Loucy (cell line): Measurements from ENCODE around the gene THBD.

ENCODE experiments used
- H2AFZ ChIP-seq: fragments of 200-600 bp; sonication (generic); 2 replicates; pipeline ENCODE4 v1.6.0; 2016; ENCODE audit warnings: antibody characterized with exemption, mild to moderate bottlenecking, low read length, moderate library complexity
- H3F3A ChIP-seq: fragments of 200-600 bp; 2 replicates; pipeline ENCODE4 v1.6.0; 2016; ENCODE audit warnings: antibody characterized with exemption, low read depth, mild to moderate bottlenecking
- H3K27me3 ChIP-seq: fragments of 200-600 bp; sonication (generic); 2 replicates; pipeline ENCODE4 v1.6.1; 2014; ENCODE audit warnings: low read length, mild to moderate bottlenecking; ENCODE audit not compliant: insufficient read depth, poor library complexity, severe bottlenecking
- H3K36me3 ChIP-seq: fragments of 200-600 bp; sonication (generic); 2 replicates; pipeline ENCODE4 v1.6.1; 2016; ENCODE audit warnings: low read length; ENCODE audit not compliant: insufficient read depth
- H3K4me1 ChIP-seq: fragments of 200-600 bp; sonication (generic); 2 replicates; pipeline ENCODE4 v1.5.1; 2014; ENCODE audit warnings: low read length, mild to moderate bottlenecking; ENCODE audit not compliant: insufficient read depth, poor library complexity, severe bottlenecking
- H3K4me2 ChIP-seq: fragments of 200-600 bp; sonication (generic); 2 replicates; pipeline ENCODE4 v1.6.0; 2014; ENCODE audit warnings: antibody characterized with exemption, low read length, low read depth, mild to moderate bottlenecking; ENCODE audit not compliant: poor library complexity, severe bottlenecking
- H3K4me3 ChIP-seq: fragments of 200-600 bp; sonication (generic); 2 replicates; pipeline ENCODE4 v1.5.1; 2014; ENCODE audit warnings: low read length, mild to moderate bottlenecking, mixed read lengths; ENCODE audit not compliant: poor library complexity, severe bottlenecking
- H3K79me2 ChIP-seq: fragments of 200-600 bp; sonication (generic); 2 replicates; pipeline ENCODE4 v1.6.1; 2014; ENCODE audit warnings: low read length; ENCODE audit not compliant: insufficient read depth
- H3K9ac ChIP-seq: fragments of 200-600 bp; sonication (generic); 2 replicates; pipeline ENCODE4 v1.6.0; 2014; ENCODE audit warnings: mild to moderate bottlenecking, low read depth, low read length, moderate library complexity; ENCODE audit not compliant: poor library complexity, severe bottlenecking
- H3K9me2 ChIP-seq: fragments of 200-600 bp; sonication (generic); replicated peaks from 2 replicates; pipeline ENCODE4 v1.6.1; 2016; ENCODE audit warnings: low read depth, low read length, mixed read lengths
- H3K9me3 ChIP-seq: fragments of 200-600 bp; sonication (generic); 2 replicates; pipeline ENCODE4 v1.6.1; 2014; ENCODE audit warnings: mild to moderate bottlenecking, antibody characterized with exemption, low read length, low read depth; ENCODE audit not compliant: insufficient read depth
- H4K20me1 ChIP-seq: fragments of 200-600 bp; sonication (generic); 2 replicates; pipeline ENCODE4 v1.6.0; 2014; ENCODE audit warnings: antibody characterized with exemption, low read length, mild to moderate bottlenecking; ENCODE audit not compliant: insufficient read depth, poor library complexity, severe bottlenecking
- EZH2phosphoT487 ChIP-seq: fragments of 200-600 bp; IDR thresholded peaks from 2 replicates; pipeline ENCODE4 v1.6.1; 2018; ENCODE audit warnings: antibody characterized with exemption, mild to moderate bottlenecking, moderate library complexity, borderline replicate concordance
- TF ChIP-seq, protein P1 (sequence below): fragments of 200-600 bp; sonication (generic); conservative IDR thresholded peaks from 2 replicates; pipeline ENCODE4 v1.5.1; 2014; ENCODE audit warnings: mild to moderate bottlenecking, antibody characterized with exemption, low read length

The THBD gene

DNA sequence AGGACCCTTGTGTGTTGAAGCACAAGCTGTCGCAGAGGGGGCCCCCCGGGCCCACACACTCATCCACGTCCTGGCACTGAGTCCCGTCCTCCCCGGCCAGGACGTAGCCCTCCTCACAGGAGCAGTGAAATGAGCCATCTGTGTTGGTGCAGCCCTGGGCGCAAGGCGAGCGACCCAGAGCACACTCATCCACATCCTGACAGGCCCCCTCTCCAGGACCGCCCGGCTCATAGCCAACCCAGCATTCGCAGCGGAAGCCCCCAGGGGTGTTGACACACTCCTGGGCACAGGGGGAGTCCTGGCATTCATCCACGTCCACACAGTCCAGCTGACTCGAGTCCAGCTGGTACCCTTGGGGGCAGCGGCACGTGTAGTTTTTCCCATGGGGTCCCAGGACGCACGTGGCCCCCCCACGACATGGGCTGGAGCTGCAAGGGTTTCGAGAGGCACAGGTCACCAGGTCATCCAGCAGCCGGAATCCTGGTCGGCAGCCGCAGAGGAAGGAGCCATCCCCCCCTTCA lies 35.4 kb upstream of the THBD start:
- no peaks in the 10 kb centered on the region for H3K9me3 ChIP-seq
- peaks cover 4% of the 10 kb centered on the region for H3F3A ChIP-seq
- peaks cover 80% of the 10 kb centered on the region for H3K79me2 ChIP-seq
- H3K4me2 ChIP-seq = peak overlapping the region; percentile 95
- no peak overlapping the region for H2AFZ ChIP-seq
- H3K4me3 ChIP-seq = peak overlapping the region; percentile 91
- H3K27me3 ChIP-seq = no peaks in the 10 kb centered on the region
- TF ChIP-seq, protein P1, sequence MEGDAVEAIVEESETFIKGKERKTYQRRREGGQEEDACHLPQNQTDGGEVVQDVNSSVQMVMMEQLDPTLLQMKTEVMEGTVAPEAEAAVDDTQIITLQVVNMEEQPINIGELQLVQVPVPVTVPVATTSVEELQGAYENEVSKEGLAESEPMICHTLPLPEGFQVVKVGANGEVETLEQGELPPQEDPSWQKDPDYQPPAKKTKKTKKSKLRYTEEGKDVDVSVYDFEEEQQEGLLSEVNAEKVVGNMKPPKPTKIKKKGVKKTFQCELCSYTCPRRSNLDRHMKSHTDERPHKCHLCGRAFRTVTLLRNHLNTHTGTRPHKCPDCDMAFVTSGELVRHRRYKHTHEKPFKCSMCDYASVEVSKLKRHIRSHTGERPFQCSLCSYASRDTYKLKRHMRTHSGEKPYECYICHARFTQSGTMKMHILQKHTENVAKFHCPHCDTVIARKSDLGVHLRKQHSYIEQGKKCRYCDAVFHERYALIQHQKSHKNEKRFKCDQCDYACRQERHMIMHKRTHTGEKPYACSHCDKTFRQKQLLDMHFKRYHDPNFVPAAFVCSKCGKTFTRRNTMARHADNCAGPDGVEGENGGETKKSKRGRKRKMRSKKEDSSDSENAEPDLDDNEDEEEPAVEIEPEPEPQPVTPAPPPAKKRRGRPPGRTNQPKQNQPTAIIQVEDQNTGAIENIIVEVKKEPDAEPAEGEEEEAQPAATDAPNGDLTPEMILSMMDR = no peak
- TF ChIP-seq EZH2phosphoT487 = no peak
- no peaks in the 10 kb centered on the region; the same call in 1 of the 2 replicates for H3K36me3 ChIP-seq
- H3K9ac ChIP-seq = peak overlapping the region; percentile 99
- H3K4me1 ChIP-seq = peaks cover 75% of the 10 kb centered on the region
- peaks cover 26% of the 10 kb centered on the region for H4K20me1 ChIP-seq
- no peaks in the 10 kb centered on the region for H3K9me2 ChIP-seq

DNA sequence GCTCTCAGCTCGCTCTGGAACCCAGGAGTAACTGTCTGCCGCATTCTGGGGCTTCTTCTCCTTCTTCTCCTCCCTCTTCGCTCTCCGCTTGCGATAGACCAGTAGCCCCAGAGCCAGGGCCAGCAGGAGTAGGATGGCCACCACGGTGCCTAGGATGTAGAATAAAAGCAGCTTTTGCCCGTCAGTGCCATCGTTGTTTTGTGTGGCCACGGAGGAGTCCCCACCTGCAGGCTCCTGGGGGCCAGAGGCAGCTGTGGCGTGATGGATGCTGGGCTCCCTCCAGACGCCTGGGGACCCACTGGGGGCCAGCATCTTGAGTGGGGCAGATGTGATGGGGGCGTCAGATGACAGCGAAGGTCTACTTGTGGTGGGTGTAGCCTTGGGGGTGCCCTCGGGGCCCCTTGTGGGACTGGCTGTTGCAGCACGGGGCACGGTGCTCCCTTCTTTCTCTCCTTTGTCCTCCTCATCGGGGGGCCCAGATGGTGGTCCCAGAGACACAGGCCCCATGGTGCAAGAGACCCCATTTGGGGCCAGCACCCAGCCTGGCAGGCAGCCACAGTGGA lies 34.9 kb upstream of the THBD start:
- no peaks in the 10 kb centered on the region for H3K9me3 ChIP-seq
- peak overlapping the region; percentile 91 for H3K4me3 ChIP-seq
- H3K9ac ChIP-seq = peak overlapping the region; percentile 99
- peaks cover 4% of the 10 kb centered on the region for H3F3A ChIP-seq
- no peak for TF ChIP-seq EZH2phosphoT487
- TF ChIP-seq, protein P1 = no peak
- H3K4me2 ChIP-seq = peak overlapping the region; percentile 95
- H3K36me3 ChIP-seq = no peaks in the 10 kb centered on the region; the same call in 1 of the 2 replicates
- no peak overlapping the region for H2AFZ ChIP-seq
- H3K27me3 ChIP-seq = no peaks in the 10 kb centered on the region
- peaks cover 86% of the 10 kb centered on the region for H3K79me2 ChIP-seq
- H3K4me1 ChIP-seq = peaks cover 78% of the 10 kb centered on the region
- H4K20me1 ChIP-seq = peaks cover 27% of the 10 kb centered on the region
- H3K9me2 ChIP-seq = no peaks in the 10 kb centered on the region

DNA sequence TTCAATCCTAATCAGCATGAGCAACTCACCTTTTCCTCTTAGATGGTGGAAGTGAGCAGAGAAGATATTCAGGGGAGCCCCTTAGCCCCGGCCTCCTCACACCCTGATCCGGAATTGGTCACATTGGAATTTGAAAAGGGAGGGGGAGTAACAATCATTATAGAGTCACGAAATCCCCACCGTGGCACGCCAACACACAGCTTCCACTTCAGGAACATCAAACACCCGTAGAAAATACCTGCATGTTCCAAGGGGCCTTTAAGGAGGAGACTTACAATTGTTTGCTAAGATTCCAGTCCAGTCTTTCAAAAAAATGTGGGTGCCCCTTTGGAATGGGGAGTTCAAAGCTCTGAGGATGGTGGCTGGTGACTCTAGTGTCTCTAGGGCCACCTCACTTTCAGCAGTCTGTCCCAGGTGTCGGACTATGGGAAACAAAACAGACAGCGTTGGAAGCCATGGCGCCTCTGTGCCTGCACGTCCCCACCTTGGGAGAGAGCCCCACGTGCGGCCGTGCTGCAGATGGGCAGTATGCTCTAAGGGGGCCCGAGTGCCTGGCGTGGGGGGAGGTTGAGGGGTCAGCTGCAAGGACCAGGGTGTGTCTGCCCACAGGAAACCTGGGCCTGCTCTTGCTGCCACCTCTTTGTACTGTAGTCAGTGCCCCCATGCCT lies 34.2 kb upstream of the THBD start:
- TF ChIP-seq, protein P1 = no peak
- no peak for TF ChIP-seq EZH2phosphoT487
- no peaks in the 10 kb centered on the region; the same call in 1 of the 2 replicates for H3K36me3 ChIP-seq
- H2AFZ ChIP-seq = no peak overlapping the region
- no peaks in the 10 kb centered on the region for H3K9me3 ChIP-seq
- peak overlapping the region; percentile 95 for H3K4me2 ChIP-seq
- peaks cover 78% of the 10 kb centered on the region for H3K4me1 ChIP-seq
- peaks cover 92% of the 10 kb centered on the region for H3K79me2 ChIP-seq
- H3K27me3 ChIP-seq = no peaks in the 10 kb centered on the region
- H3K9ac ChIP-seq = peak overlapping the region; percentile 99
- peaks cover 34% of the 10 kb centered on the region for H4K20me1 ChIP-seq
- H3K9me2 ChIP-seq = no peaks in the 10 kb centered on the region
- H3K4me3 ChIP-seq = peak overlapping the region; percentile 91
- H3F3A ChIP-seq = peaks cover 4% of the 10 kb centered on the region
